DLD1 (cell line): Measurements from ENCODE around the gene THSD7A.

Experiments used
- in situ Hi-C: cut with HindIII; loops from 2 replicates; pipeline ENCODE4 v1.10.0; 2017; ENCODE audit warnings: low sequenced_read_pairs

THSD7A gene

DNA sequence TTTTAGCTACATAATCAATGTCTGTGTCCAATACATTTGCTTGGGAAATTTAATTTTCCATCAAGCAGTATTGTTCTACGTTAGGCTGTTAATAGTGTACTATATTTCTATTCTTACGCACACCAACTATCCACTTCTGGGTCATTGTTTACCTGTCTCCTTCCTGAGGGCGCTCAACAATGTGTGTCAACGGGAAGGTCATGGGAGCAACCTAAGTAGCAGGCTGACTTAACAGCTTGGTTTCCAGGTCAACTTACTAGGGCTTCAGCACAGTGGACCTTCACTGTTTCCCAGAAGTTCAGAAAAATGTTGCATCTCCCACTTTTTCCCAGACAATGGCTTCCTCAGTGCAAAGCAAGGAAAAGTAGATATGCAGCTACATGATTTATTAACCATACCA is 13.7 kb downstream of the THSD7A start:
- in situ Hi-C loops: no loop called here

DNA sequence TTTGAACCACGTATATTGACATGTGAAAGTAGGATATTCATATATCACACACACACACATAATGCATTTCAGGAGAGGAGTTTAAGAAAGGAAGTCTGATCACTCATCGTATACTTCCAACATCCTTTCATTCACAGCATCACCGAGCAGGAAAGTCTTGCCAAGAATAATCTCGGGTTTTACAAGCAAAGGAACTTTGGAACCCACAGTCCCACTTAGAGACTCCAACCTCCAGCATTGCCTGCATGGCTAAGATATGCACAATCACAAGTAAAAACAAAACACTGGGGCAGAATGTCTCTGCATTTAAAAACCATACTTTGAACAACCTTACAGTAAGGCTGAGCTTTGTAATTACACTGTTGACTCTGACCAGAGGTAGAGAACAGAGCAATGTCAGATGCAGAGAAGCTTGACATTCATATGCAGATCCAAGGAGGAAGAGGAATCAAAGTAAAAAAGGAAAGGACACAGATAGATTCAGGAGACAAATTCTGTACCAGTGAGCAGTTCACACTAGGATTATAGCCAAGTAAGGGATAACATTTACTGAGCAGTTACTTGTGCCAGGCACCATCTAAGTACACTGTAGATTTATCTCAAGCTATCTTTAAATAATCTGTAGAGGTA is 14.8 kb downstream of the THSD7A start:
- in situ Hi-C loops: no loop called here

DNA sequence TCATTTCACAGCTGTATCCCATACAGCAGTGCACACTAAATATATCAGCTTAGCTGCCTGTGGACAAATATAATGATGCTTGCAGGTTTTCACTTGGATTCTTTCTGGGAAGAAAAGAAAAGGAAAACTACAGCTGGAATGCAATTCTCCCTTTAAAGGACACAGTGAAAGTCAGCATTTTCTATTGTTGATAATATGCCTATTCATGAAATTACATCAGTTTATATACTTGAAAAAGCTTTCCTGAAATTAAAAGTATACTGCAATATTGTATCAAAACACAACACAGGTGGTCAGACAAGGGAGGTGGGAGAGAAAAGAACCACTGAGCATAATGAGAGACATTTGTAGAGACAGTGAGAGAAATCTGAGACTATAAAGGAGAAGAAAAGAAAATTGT is 20.3 kb downstream of the THSD7A start:
- in situ Hi-C loops: no loop called here

- in situ Hi-C loops: no loop called here
Observed at GRCh38 chr7:11810043-11810625, 21.9 kb downstream of the THSD7A start.

GRCh38 chr7:11807000-11807399 is 25.0 kb downstream of the THSD7A start:
- in situ Hi-C loops: no loop called here

- in situ Hi-C loops: no loop called here
Observed at GRCh38 chr7:11804621-11805020, 27.4 kb downstream of the THSD7A start.

- in situ Hi-C loops: no loop called here
Observed at GRCh38 chr7:11795231-11795630, 36.8 kb downstream of the THSD7A start.

GRCh38 chr7:11792166-11792565 is 39.8 kb downstream of the THSD7A start:
- in situ Hi-C loops: no loop called here

DNA sequence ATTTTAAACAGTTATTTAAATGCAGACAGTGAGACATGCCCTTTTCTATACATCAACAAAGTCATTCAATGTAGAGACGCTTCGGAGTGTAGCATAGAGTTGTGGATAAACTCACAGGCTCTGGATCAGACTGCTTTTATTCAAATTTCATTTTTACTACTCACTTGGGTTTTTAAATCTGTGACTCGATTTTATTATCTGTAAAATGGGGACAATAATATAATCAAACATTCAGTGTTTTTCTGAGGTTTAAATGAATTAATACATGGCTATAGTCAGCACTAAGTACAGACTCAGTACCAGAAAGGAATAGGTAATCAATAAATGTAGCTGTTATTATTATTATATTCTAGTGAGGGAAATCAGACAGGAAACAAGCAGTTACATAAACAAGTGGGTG is 43.4 kb downstream of the THSD7A start:
- in situ Hi-C loops: no loop called here

- in situ Hi-C loops: no loop called here
Observed at GRCh38 chr7:11787534-11787933, 44.5 kb downstream of the THSD7A start.

DNA sequence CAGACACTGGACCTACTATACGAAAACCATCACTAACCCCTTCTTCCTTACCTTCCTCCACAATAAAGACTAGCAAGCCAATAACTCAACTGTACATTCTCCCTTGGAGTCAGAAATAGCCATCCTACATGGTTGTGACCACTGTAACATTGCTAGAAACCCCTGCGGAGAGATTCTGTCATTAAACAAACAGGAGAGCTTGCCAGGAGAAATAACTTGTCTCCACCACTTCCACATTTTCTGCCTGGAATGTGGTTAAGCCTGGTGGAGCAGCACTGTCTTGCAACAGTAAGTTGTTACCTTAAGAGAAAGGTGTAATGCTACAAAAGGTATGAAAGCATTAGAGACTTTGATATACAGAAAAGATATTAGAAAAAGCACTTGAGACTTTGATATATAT is 45.8 kb downstream of the THSD7A start:
- in situ Hi-C loops: no loop called here

DNA sequence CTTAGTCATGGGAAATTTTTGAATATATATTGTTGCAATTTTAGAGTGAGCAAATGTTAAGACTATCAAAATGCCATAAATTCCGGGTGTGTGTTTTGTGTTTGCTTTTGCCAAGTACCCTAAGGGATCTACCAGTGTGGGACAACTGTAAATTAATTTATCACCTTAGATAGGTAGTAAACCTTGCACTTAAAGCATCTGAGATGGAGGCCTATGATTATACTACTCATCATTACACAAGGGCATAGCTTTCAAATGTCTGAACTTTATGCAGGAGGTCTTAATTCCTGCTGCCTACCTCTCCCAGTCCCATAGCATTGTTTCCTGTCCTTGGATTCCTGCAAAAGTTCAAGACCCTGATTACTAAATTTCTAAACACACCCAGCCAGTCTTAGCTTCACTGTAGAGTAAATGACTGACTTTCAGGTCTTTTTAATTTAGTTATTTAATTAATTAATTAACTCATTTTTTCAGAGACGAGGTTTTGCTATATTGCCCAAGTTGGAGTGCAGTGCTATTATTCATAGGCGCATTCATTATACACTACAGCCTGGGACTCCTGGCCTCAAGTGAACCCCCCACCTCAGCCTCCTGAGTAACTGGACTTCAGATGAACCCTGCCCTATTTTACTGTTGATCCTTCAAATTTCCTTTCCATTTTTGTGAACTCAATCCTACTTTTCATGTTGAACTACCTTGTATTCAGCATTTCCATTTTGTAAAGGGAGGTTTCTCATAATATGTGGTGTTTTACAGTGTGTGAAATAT is 47.0 kb downstream of the THSD7A start:
- in situ Hi-C loops: no loop called here

DNA sequence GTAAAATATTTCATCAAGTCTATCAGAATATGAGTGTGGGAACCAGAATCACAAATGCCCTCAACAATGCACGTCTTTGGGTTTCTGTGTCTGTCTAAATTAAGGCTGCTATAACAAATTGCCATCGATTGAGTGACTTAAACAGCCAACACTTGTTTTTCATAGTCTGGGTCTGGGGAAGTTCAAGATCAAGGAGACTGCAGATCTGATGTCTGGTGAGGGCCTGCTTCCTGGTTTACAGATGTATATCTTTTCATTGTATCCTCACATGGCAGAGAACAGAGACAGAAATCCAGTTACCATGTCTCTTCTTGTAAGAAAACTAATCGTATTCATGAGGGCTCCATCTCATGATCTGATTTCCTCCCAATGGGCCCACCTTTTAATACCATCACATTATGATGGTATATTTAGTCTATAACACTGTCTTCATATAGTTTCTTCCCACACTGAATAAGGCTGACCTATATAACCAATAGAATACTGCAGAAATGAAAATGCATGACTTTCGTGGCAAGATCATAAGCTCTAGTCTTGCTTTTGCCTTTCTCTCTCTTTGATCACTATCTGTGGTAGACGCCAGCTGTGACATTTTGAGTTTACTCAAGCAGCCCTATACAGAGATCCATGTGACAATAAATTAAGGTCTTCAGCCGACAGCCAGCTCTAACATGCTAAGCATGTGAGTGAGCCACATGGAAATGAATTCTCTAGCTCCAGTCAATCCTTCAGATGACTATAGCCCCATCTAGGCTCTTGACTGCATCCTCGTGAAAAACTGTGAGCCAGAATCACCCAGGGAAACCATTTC is 51.9 kb downstream of the THSD7A start:
- in situ Hi-C loops: no loop called here

DNA sequence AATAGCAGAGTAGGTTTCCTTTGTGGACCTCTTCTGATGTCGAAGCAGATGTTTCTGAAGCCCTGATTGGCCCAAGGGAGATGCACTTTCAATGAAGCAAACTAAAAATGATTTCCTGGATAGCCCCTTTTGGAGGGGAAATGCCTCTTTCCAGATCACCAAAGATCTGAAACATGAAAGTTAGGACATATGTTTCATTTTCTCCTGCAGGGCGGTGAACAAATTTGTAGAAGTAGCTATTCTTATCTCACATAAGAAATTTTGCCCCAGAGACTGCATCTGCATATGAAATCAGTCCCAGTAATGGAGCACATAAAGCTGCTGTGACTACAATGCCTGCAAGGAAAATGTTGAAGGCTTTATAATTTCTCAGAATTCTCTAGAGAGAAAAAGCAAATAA is 56.0 kb downstream of the THSD7A start:
- in situ Hi-C loops: no loop called here

DNA sequence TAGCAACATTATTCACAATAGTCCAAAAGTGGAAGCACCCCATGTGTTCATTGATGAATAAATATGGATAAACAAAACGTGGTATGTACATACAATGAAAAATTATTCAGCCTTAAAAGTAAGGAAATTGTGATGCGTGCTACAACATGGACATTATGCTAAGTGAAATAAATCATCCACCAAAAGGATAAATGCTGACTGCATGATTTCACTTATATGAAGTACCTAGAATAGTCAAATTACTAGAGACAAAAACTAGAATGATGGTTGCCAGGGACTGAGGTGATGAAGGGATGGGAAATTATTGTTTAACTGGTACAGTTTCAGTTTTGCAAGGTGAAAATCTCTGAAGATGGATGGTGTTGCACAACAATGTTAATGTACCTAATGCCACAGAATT is 56.6 kb downstream of the THSD7A start:
- in situ Hi-C loops: no loop called here

DNA sequence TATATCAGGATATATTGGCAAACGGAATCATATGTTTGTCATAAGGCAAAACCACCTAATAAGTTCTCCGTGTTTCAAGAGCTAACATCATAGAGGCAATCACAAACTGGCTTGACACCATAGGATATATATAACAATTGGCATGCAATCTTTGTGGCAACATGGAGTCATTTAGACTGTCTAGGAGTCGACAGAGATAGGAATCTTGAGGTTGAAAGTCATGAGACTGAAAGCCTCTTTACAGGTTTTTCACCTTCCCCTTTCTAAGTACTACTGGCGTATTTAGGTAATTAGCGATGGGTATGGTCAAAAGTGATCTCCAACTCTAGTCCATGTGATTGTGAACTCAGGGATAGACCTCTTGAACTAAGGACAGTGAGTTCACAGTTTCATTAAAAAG is 63.7 kb downstream of the THSD7A start:
- in situ Hi-C loops: no loop called here

- in situ Hi-C loops: no loop called here
Observed at GRCh38 chr7:11767148-11767547, 64.8 kb downstream of the THSD7A start.

- in situ Hi-C loops: no loop called here
Observed at GRCh38 chr7:11760372-11760771, 71.6 kb downstream of the THSD7A start.

- in situ Hi-C loops: no loop called here
Observed at GRCh38 chr7:11758627-11759111, 73.3 kb downstream of the THSD7A start.

- in situ Hi-C loops: no loop called here
Observed at GRCh38 chr7:11757153-11757552, 74.8 kb downstream of the THSD7A start.

- in situ Hi-C loops: no loop called here
Observed at GRCh38 chr7:11754933-11755332, 77.1 kb downstream of the THSD7A start.
